A673 (cell line): ENCODE results near the gene APBB2.

Experiments used
- CTCF ChIP-seq: fragments of 300-800, 200-600 bp; sonication (generic); conservative IDR thresholded peaks from 2 replicates; pipeline ENCODE4 v1.5.1; 2017; ENCODE audit warnings: low read depth, mild to moderate bottlenecking, antibody characterized with exemption, low read length, moderate library complexity, mixed read lengths
- EZH2 ChIP-seq: fragments of 200-600 bp; sonication (generic); IDR thresholded peaks from 2 replicates; pipeline ENCODE4 v1.6.1; 2017; ENCODE audit warnings: borderline replicate concordance, low read depth, mild to moderate bottlenecking, mixed read lengths, antibody characterized with exemption, low read length; ENCODE audit not compliant: poor library complexity, severe bottlenecking

GRCh38 chr4:40850496-40850895 is 363.8 kb downstream of the APBB2 start:
- TF ChIP-seq CTCF (no peak), EZH2 (no peak)
